Measurements from ENCODE around the gene ARID1B.

Gene ARID1B

DNA sequence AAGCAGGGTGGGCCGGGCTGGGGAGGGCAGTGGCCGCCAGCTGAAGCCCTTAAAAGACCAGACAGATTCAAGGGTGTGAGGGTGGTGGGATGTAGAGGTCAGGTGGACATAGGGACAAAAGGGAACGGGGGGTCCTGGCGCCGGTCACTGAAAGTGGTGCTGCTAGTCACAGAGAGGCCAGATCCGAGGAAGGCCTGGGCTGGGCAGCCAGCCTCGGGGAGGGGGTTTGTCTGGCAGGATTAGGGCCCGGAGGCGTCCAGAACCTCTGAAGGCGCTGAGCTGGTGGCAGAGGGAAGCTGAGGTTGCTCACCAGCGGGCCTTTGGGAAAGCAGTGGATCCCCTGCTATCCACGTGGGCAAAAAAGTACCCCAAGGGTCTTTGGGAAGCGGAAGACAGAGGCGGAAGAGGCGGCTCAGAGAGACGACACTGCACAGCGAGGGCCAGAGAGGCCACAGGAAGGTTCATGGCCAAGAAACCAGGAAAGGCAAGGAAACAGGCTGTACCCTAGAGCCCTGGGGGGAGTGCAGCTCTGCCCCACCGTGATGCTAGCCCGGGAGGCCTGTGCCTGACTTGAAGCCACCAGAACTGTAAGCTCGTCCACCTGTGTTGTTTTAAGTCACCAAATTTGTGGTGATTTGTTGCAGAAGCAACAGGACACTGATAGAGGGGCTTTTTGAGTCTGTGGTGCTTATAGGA, 440.2 kb downstream of the ARID1B start:
- H2AFZ ChIP-seq (ENCODE audit: low read depth, low read length, severe bottlenecking) = no peak overlapping the region
- no peak overlapping the region for H3K9ac ChIP-seq (ENCODE audit: low read length)
- H3K27ac ChIP-seq (ENCODE audit: low read depth, low read length) = no peak overlapping the region
- no peaks in the 10 kb centered on the region for H3K9me3 ChIP-seq (ENCODE audit: insufficient read depth, low read length)
- H3K27me3 ChIP-seq (ENCODE audit: low read length) = no peaks in the 10 kb centered on the region
- no peak overlapping the region for H3K4me2 ChIP-seq (ENCODE audit: low read depth, low read length, poor library complexity, severe bottlenecking)
- H3K4me3 ChIP-seq (ENCODE audit: insufficient read depth, low read length, poor library complexity, severe bottlenecking) = no peak overlapping the region
- H4K20me1 ChIP-seq (ENCODE audit: low read depth, low read length) = no peaks in the 10 kb centered on the region
- TF ChIP-seq EZH2phosphoT487 (conservative IDR thresholded peaks at IDR 0.05; ENCODE audit: low read length) = no peak
- TF ChIP-seq, protein P1, sequence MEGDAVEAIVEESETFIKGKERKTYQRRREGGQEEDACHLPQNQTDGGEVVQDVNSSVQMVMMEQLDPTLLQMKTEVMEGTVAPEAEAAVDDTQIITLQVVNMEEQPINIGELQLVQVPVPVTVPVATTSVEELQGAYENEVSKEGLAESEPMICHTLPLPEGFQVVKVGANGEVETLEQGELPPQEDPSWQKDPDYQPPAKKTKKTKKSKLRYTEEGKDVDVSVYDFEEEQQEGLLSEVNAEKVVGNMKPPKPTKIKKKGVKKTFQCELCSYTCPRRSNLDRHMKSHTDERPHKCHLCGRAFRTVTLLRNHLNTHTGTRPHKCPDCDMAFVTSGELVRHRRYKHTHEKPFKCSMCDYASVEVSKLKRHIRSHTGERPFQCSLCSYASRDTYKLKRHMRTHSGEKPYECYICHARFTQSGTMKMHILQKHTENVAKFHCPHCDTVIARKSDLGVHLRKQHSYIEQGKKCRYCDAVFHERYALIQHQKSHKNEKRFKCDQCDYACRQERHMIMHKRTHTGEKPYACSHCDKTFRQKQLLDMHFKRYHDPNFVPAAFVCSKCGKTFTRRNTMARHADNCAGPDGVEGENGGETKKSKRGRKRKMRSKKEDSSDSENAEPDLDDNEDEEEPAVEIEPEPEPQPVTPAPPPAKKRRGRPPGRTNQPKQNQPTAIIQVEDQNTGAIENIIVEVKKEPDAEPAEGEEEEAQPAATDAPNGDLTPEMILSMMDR (IDR thresholded peaks at IDR 0.05; ENCODE audit: insufficient read depth, low read length, poor library complexity, severe bottlenecking) = no peak
- H3F3A ChIP-seq (ENCODE audit: insufficient read depth) = no peaks in the 10 kb centered on the region
- H3K79me2 ChIP-seq (ENCODE audit: insufficient read depth, low read length) = no peaks in the 10 kb centered on the region
- no peaks in the 10 kb centered on the region for H3K9me2 ChIP-seq (replicated peaks; ENCODE audit: insufficient read depth, low read length)
- H3K36me3 ChIP-seq (ENCODE audit: low read length) = no peaks in the 10 kb centered on the region

DNA sequence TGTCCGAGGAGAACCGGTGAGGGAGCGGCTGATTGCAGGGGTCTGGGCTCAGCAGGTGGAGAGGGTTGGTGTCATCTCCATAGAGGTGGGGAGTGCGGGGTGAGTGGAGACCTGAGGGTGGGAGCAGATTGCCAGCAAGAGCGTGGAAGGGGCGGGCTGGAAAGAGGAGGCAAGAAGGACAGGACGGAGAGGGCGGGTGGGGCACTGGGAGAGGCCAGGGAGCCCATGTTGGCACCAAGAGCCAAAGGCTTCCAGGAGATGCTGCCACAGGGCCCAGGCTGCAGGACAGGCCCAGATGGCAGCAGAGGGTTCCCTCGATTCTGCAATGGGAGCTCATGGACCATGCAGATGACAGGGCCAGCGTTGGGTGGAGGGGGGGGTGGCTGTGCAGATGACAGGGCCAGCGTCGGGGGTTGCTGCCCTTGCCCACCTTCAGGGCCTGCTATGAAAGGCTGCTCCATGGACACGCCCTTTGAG, 440.8 kb downstream of the ARID1B start:
- Histone ChIP-seq H3K27ac (ENCODE audit: low read depth, low read length) (no peak overlapping the region), H3K9ac (ENCODE audit: low read length) (no peak overlapping the region), H3K4me3 (ENCODE audit: insufficient read depth, low read length, poor library complexity, severe bottlenecking) (no peak overlapping the region), H3K27me3 (ENCODE audit: low read length) (no peaks in the 10 kb centered on the region), H3K79me2 (ENCODE audit: insufficient read depth, low read length) (no peaks in the 10 kb centered on the region), H4K20me1 (ENCODE audit: low read depth, low read length) (no peaks in the 10 kb centered on the region), H3K9me3 (ENCODE audit: insufficient read depth, low read length) (no peaks in the 10 kb centered on the region), H3K4me2 (ENCODE audit: low read depth, low read length, poor library complexity, severe bottlenecking) (no peak overlapping the region), H3K9me2 (replicated peaks; ENCODE audit: insufficient read depth, low read length) (no peaks in the 10 kb centered on the region), H3F3A (ENCODE audit: insufficient read depth) (no peaks in the 10 kb centered on the region), H2AFZ (ENCODE audit: low read depth, low read length, severe bottlenecking) (no peak overlapping the region), H3K36me3 (ENCODE audit: low read length) (no peaks in the 10 kb centered on the region)
- TF ChIP-seq EZH2phosphoT487 (conservative IDR thresholded peaks at IDR 0.05; ENCODE audit: low read length) = no peak
- TF ChIP-seq, protein P1 (IDR thresholded peaks at IDR 0.05; ENCODE audit: insufficient read depth, low read length, poor library complexity, severe bottlenecking) = no peak

DNA sequence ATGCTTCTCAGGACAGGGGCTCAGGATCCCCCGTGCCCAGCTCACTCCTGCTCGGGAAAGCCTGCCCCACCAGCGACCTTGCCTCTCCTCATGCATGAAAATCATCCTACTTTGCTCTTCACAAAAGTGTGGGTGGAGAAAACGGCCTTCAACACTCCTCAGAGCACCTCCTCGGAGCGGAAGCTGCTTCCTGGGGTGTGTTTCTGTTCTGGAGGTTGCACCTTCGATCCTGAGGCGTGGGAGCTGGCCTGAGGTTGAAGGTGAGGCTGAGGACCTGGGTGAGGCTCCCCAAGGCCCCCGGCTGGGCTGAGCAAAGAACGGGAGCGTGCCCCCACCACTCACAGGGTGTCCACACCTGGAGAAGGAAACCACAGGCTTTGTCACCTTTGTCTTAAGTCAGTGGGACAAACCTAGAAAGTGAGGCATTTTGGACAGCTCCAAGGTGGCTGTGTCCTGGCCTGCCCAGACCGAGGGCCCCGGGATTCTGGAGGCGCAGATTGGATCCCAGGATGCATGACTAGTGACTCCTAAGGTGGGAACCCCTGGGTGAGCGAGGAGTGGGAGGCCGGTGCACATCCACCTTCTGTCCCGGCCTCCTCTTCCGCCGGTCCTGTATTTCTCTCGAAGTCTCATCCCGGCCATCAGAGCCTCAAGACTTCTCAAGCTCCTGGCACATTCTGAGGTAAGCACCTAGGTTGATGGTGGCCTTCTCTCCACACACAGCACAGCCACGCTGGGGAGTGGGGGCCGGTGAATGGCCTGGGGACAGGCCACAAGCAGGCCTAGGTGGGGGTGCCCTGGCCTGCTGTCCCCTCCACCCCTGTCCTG, 441.4 kb downstream of the ARID1B start:
- no peak overlapping the region for H3K4me2 ChIP-seq (ENCODE audit: low read depth, low read length, poor library complexity, severe bottlenecking)
- no peak overlapping the region for H3K9ac ChIP-seq (ENCODE audit: low read length)
- no peaks in the 10 kb centered on the region for H3K27me3 ChIP-seq (ENCODE audit: low read length)
- H3K4me3 ChIP-seq (ENCODE audit: insufficient read depth, low read length, poor library complexity, severe bottlenecking) = no peak overlapping the region
- H3K9me3 ChIP-seq (ENCODE audit: insufficient read depth, low read length) = no peaks in the 10 kb centered on the region
- TF ChIP-seq EZH2phosphoT487 (conservative IDR thresholded peaks at IDR 0.05; ENCODE audit: low read length) = no peak
- TF ChIP-seq, protein P1 (IDR thresholded peaks at IDR 0.05; ENCODE audit: insufficient read depth, low read length, poor library complexity, severe bottlenecking) = no peak
- no peaks in the 10 kb centered on the region for H3K79me2 ChIP-seq (ENCODE audit: insufficient read depth, low read length)
- H3F3A ChIP-seq (ENCODE audit: insufficient read depth) = no peaks in the 10 kb centered on the region
- no peaks in the 10 kb centered on the region for H3K9me2 ChIP-seq (replicated peaks; ENCODE audit: insufficient read depth, low read length)
- no peak overlapping the region for H3K27ac ChIP-seq (ENCODE audit: low read depth, low read length)
- no peaks in the 10 kb centered on the region for H4K20me1 ChIP-seq (ENCODE audit: low read depth, low read length)
- H2AFZ ChIP-seq (ENCODE audit: low read depth, low read length, severe bottlenecking) = no peak overlapping the region
- no peaks in the 10 kb centered on the region for H3K36me3 ChIP-seq (ENCODE audit: low read length)
